GM21619 (cell line): ENCODE results near the gene PIAS2.
"Not testable (repeated sequence)": the region's sequence is repeated elsewhere in the genome, so short reads cannot be mapped to it uniquely, and the experiment has no call there.

Experiments
- ATAC-seq: cut with Tn5 transposase; IDR thresholded peaks from one replicate; pipeline ENCODE4 v1.9.1; 2021; ENCODE audit not compliant: unreplicated experiment

PIAS2 gene

GRCh38 chr18:46903406-46903805 lies 13.9 kb downstream of the PIAS2 start:
- ATAC-seq, result no peak

- ATAC-seq, result peak; percentile 76
Measured at GRCh38 chr18:46899274-46899948, 17.9 kb downstream of the PIAS2 start.

- ATAC-seq, result no peak
Measured at GRCh38 chr18:46894124-46894523, 23.2 kb downstream of the PIAS2 start.

GRCh38 chr18:46893360-46893759 lies 23.9 kb downstream of the PIAS2 start:
- no peak for ATAC-seq

GRCh38 chr18:46892842-46893241 lies 24.5 kb downstream of the PIAS2 start:
- ATAC-seq, result peak; percentile 38

- ATAC-seq, result peak; percentile 86
Measured at GRCh38 chr18:46891742-46892214, 25.5 kb downstream of the PIAS2 start.

- no peak for ATAC-seq
Measured at GRCh38 chr18:46888965-46889364, 28.3 kb downstream of the PIAS2 start.

- ATAC-seq, result no peak
Measured at GRCh38 chr18:46886893-46887292, 30.4 kb downstream of the PIAS2 start.

GRCh38 chr18:46883180-46883579 lies 34.1 kb downstream of the PIAS2 start:
- no peak for ATAC-seq

GRCh38 chr18:46877329-46877987 lies 39.8 kb downstream of the PIAS2 start:
- ATAC-seq, result no peak

- ATAC-seq, result no peak
Measured at GRCh38 chr18:46868169-46868921, 49.0 kb downstream of the PIAS2 start.

GRCh38 chr18:46867367-46868143 lies 49.8 kb downstream of the PIAS2 start:
- no peak for ATAC-seq

GRCh38 chr18:46866523-46866922 lies 50.8 kb downstream of the PIAS2 start:
- ATAC-seq, result no peak

GRCh38 chr18:46865245-46865644 lies 52.1 kb downstream of the PIAS2 start:
- not testable (repeated sequence) for ATAC-seq

- ATAC-seq, result peak; percentile 63
Measured at GRCh38 chr18:46859855-46860254, 57.5 kb downstream of the PIAS2 start.

- ATAC-seq, result no peak
Measured at GRCh38 chr18:46858290-46858689, 59.0 kb downstream of the PIAS2 start.

GRCh38 chr18:46856973-46857372 lies 60.3 kb downstream of the PIAS2 start:
- no peak for ATAC-seq

GRCh38 chr18:46849007-46849406 lies 68.3 kb downstream of the PIAS2 start:
- no peak for ATAC-seq

- no peak for ATAC-seq
Measured at GRCh38 chr18:46843372-46843771, 73.9 kb downstream of the PIAS2 start.

GRCh38 chr18:46842583-46842982 lies 74.7 kb downstream of the PIAS2 start:
- no peak for ATAC-seq

- ATAC-seq, result no peak
Measured at GRCh38 chr18:46833899-46834298, 83.4 kb downstream of the PIAS2 start.
